GM12878 (cell line): Measurements from ENCODE around the gene LDB2. TPM values are rescaled to one million over a fixed set of nuclear protein-coding genes. Genes with fewer than 3 reads are reported as not detected.

Experiments
- ATAC-seq: fragments of 200-7000 bp; cut with Tn5 transposase; 3 replicates; pipeline ENCODE4 v1.9.1; 2020; ENCODE audit warnings: mild to moderate bottlenecking, moderate library complexity
- BruUV-seq: library from RNA; stranded (reverse); fragments of 400-500 nt; replicated peaks from 2 replicates; lab custom pipeline; 2021; lab: Mats Ljungman, UMichigan
- CTCF ChIA-PET: fragments of 300-600 bp; sonication (Branson Sonifier 250); formaldehyde crosslinking; extraction: SDS; loops from one replicate; lab custom pipeline; 2021; ENCODE audit warnings: inconsistent platforms; lab: Yijun Ruan, JAX
- POLR2A ChIA-PET: fragments of 350-600 bp; formaldehyde crosslinking; extraction: SDS; loops from one replicate; lab custom pipeline; 2021; ENCODE audit warnings: inconsistent platforms; lab: Charles Lee
- RAD21 ChIA-PET: fragments of 300-600 bp; sonication (Branson Sonifier 250); formaldehyde crosslinking; loops from one replicate; lab custom pipeline; 2023; ENCODE audit warnings: antibody characterized with exemption; ENCODE audit not compliant: unreplicated experiment; lab: Charles Lee
- SMC1A ChIA-PET: fragments of 300-600 bp; sonication (Branson Sonifier 250); formaldehyde crosslinking; loops from one replicate; lab custom pipeline; 2023; ENCODE audit not compliant: unreplicated experiment, uncharacterized antibody; lab: Charles Lee
- DNase-seq: peaks from one replicate; pipeline ENCODE4 v3.0.0-alpha.2; 2011; ENCODE audit warnings: low read depth, low spot score
- FAIRE-seq: peaks from 3 replicates; lab custom pipeline; 2011; peaks lifted over from hg19 to GRCh38; lab: Jason Lieb, UNC
- H2AFZ ChIP-seq: 2 replicates; pipeline ENCODE4 v1.6.0; 2011; ENCODE audit warnings: low read depth, low read length, control low read depth; ENCODE audit not compliant: control insufficient read depth
- H3K27ac ChIP-seq: 2 replicates; pipeline ENCODE4 v1.5.1; 2011; ENCODE audit warnings: control low read depth; ENCODE audit not compliant: control insufficient read depth, insufficient read depth
- H3K27me3 ChIP-seq, 2 experiments: replicated peaks in 1 of 2; 2 replicates each; pipeline versions ENCODE4 v1.6.0 to v1.6.1; 2011; ENCODE audit warnings: low read length in 1 of 2; ENCODE audit not compliant: control insufficient read depth in 2 of 2, insufficient read depth in 2 of 2
- H3K36me3 ChIP-seq, 2 experiments: 2 replicates each; pipeline ENCODE4 v1.5.1; 2011; ENCODE audit warnings: low read length in 1 of 2; ENCODE audit not compliant: control insufficient read depth in 2 of 2, insufficient read depth in 2 of 2
- H3K4me1 ChIP-seq: 2 replicates; pipeline ENCODE4 v1.6.1; 2011; ENCODE audit warnings: mild to moderate bottlenecking, low read length, moderate library complexity, mixed read lengths; ENCODE audit not compliant: control insufficient read depth, insufficient read depth
- H3K4me2 ChIP-seq: 2 replicates; pipeline ENCODE4 v1.6.0; 2011; ENCODE audit warnings: control low read depth; ENCODE audit not compliant: control insufficient read depth, insufficient read depth
- H3K4me3 ChIP-seq: fragments of 200-600 bp; sonication (generic); 2 replicates; pipeline ENCODE4 v1.5.1; 2016
- H3K79me2 ChIP-seq: 2 replicates; pipeline ENCODE4 v1.6.0; 2011; ENCODE audit warnings: low read length; ENCODE audit not compliant: control insufficient read depth, insufficient read depth
- H3K9ac ChIP-seq: 2 replicates; pipeline ENCODE4 v1.8.0; 2011; ENCODE audit warnings: low read length, control low read depth, mixed read lengths; ENCODE audit not compliant: control insufficient read depth, insufficient read depth
- H3K9me3 ChIP-seq: replicated peaks from 3 replicates; pipeline ENCODE4 v1.5.1; 2011; ENCODE audit warnings: mild to moderate bottlenecking, low read length; ENCODE audit not compliant: control insufficient read depth, insufficient read depth
- H4K20me1 ChIP-seq: 2 replicates; pipeline ENCODE4 v1.6.0; 2011; ENCODE audit not compliant: control insufficient read depth, insufficient read depth
- HCFC1 ChIP-seq: fragments of 150-350 bp; IDR thresholded peaks from 2 replicates; pipeline ENCODE4 v1.6.1; 2014; ENCODE audit warnings: low read length
- NR2F1 ChIP-seq: fragments of 450-650 bp; conservative IDR thresholded peaks from 2 replicates; pipeline ENCODE4 v1.6.1; 2017; ENCODE audit warnings: mild to moderate bottlenecking
- SREBF2 ChIP-seq: IDR thresholded peaks from 2 replicates; pipeline ENCODE4 v1.6.1; 2012; ENCODE audit warnings: mild to moderate bottlenecking, low read length
- USF1 ChIP-seq: IDR thresholded peaks from 2 replicates; pipeline ENCODE4 v1.6.1; 2011; ENCODE audit warnings: borderline replicate concordance, low read depth, mild to moderate bottlenecking, moderate library complexity, mixed read lengths, low read length; ENCODE audit not compliant: insufficient read depth; ENCODE audit errors: extremely low read length
- ZNF274 ChIP-seq: IDR thresholded peaks from one replicate; pipeline ENCODE4 v1.8.0; 2011; ENCODE audit not compliant: insufficient read length, insufficient read depth
- WGBS: methylation state at CpG from one replicate; pipeline ENCODE4 v1.1.6; 2016; ENCODE audit warnings: low lambda C conversion rate; ENCODE audit not compliant: insufficient replicate concordance, insufficient coverage; ENCODE audit errors: missing lambda C conversion rate; 5-methylcytosine and 5-hydroxymethylcytosine counted together
- in situ Hi-C: fragments of 300-500 bp; cut with MboI; formaldehyde crosslinking; loops from 9 replicates; pipeline ENCODE4 v1.14.3; 2018; ENCODE audit warnings: mixed read lengths
- intact Hi-C: fragments of 100-400 bp; cut with micrococcal nuclease; formaldehyde crosslinking; loops from one replicate; pipeline ENCODE4 v1.14.2; 2022; ENCODE audit not compliant: unreplicated experiment
- polyA plus RNA-seq, 11 experiments: library from polyadenylated mRNA; depleted of rRNA in 4 of 11; unstranded in 6 of 11; stranded (reverse) in 5 of 11; fragments of >200 nt; fragmentation: Nextera tagmentation in 4 of 11; fragmentation: Illumina TruSeq in 1 of 11; extraction: Ambion mirVana in 4 of 11; extraction: Trizol in 1 of 11; gene quantifications; 1 replicate in 1 of 11; 2 replicates in 10 of 11; pipeline versions ENCODE4 v1.2.1 to v1.2.3, GENCODE V29; 2011 to 2016; ENCODE audit warnings: inconsistent platforms in 2 of 11, missing spikeins in 2 of 11, low read depth in 1 of 11
- total RNA-seq, 4 experiments: library from RNA; depleted of rRNA in 3 of 4; stranded (reverse); fragments of >200 nt in 3 of 4; fragmentation: Illumina TruSeq in 1 of 4; extraction: Trizol in 1 of 4; gene quantifications; 2 replicates each; pipeline versions ENCODE4 v1.2.1 to v1.2.3, GENCODE V29; 2013 to 2021
- TF ChIP-seq, protein P1 (sequence below): IDR thresholded peaks from 2 replicates; pipeline ENCODE4 v1.6.1; 2011; ENCODE audit warnings: low read depth, low read length, improper control_type of control experiment, borderline replicate concordance

LDB2 gene
- total and polyA plus RNA-seq, 10 of the 15 experiments (the other 5 are each of a cell fraction or from before 2014, with no cell fraction given) = 0.15 TPM; not detected in 9

DNA sequence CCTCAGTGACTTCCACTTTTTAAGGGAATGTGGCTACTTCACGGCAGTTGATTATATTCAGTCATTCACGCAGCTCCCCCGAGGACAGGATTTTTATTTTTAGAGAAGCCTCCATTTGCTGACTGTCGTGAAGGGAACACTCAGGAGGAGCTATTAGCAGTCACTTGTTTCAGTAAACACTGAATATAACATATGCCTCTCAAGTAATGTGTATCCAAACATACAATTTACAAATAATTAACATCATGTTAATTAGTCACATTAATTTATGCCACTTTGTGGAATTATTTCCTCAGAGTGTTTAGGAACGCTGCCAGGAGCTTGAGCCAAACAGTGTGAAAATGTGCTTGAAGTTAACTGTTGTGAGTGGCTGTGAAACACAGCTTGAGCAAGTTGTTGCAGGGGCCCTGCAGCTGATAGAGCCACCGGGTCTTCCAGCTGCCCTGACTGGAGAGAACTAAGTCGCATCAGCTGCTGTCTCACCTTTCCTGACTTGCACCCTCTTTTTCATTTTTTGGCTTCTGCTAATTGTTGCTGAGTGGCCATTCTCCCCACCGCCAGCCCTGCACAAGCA, 245.6 kb downstream of the LDB2 start:
- no peaks in the 10 kb centered on the region for H3K36me3 ChIP-seq
- H3K27ac ChIP-seq = no peak overlapping the region
- CTCF ChIA-PET = no interaction called here
- in situ Hi-C loops = no loop called here
- RAD21 ChIA-PET = no interaction called here
- intact Hi-C loops = no loop called here
- BruUV-seq = no TSS peak
- 34% methylated on average over 8 of the region's 8 CpGs for WGBS
- ATAC-seq = no peak
- H3K9me3 ChIP-seq = no peaks in the 10 kb centered on the region
- H3K27me3 ChIP-seq = no peaks in the 10 kb centered on the region
- no peak for DNase-seq
- POLR2A ChIA-PET = no interaction called here
- TF ChIP-seq USF1 (no peak), NR2F1 (no peak), ZNF274 (no peak), SREBF2 (no peak), HCFC1 (no peak)
- TF ChIP-seq, protein P1, sequence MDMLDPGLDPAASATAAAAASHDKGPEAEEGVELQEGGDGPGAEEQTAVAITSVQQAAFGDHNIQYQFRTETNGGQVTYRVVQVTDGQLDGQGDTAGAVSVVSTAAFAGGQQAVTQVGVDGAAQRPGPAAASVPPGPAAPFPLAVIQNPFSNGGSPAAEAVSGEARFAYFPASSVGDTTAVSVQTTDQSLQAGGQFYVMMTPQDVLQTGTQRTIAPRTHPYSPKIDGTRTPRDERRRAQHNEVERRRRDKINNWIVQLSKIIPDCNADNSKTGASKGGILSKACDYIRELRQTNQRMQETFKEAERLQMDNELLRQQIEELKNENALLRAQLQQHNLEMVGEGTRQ = no peak
- TF ChIP-seq, all 136 proteins: peak for 0
- Histone ChIP-seq H3K4me1 (no peaks in the 10 kb centered on the region), H3K79me2 (no peaks in the 10 kb centered on the region), H2AFZ (no peak overlapping the region), H4K20me1 (no peaks in the 10 kb centered on the region), H3K9ac (no peak overlapping the region), H3K4me3 (no peak overlapping the region), H3K4me2 (no peak overlapping the region)
- SMC1A ChIA-PET = no interaction called here
- FAIRE-seq = no peak
